H1 (cell line): ENCODE results near the gene ARHGAP28.

Source experiments
- CREB1 ChIP-seq: IDR thresholded peaks from 2 replicates; pipeline ENCODE4 v1.6.1; 2012; ENCODE audit warnings: inconsistent platforms
- CTCF ChIP-seq, 3 experiments: IDR thresholded peaks; 1 replicate in 2 of 3; 2 replicates in 1 of 3; pipeline versions ENCODE4 v1.5.1 to v1.6.1; 2011; ENCODE audit warnings: low read length in 3 of 3, mild to moderate bottlenecking in 3 of 3, inconsistent platforms in 2 of 3, low read depth in 1 of 3, moderate library complexity in 1 of 3; ENCODE audit not compliant: insufficient read depth in 1 of 3; ENCODE audit errors: control extremely low read depth in 1 of 3
- POLR2A ChIP-seq, 2 experiments: IDR thresholded peaks; 1 replicate in 1 of 2; 2 replicates in 1 of 2; pipeline ENCODE4 v1.6.1; 2011; ENCODE audit warnings: low read depth in 2 of 2, low read length in 2 of 2, mild to moderate bottlenecking in 2 of 2; ENCODE audit errors: control extremely low read depth in 1 of 2

- TF ChIP-seq CREB1 (no peak), POLR2A (IDR thresholded peaks at IDR 0.05; ENCODE audit: control extremely low read depth in 1 of 2, low read depth in 2 of 2, low read length in 2 of 2) (no peak), CTCF (IDR thresholded peaks at IDR 0.05; ENCODE audit: control extremely low read depth in 1 of 3, insufficient read depth in 1 of 3, low read depth in 1 of 3, low read length in 3 of 3) (no peak)
These were observed 67.7 kb downstream of the ARHGAP28 start for GRCh38 chr18:6797171-6797570.
